Kidney glomerular epithelial cell (primary cell): ENCODE data around the gene LAMA3.

Experiments
- DNase-seq: peaks from one replicate; lab custom pipeline; 2025; lab: John Stamatoyannopoulos, UW

The LAMA3 gene

DNA sequence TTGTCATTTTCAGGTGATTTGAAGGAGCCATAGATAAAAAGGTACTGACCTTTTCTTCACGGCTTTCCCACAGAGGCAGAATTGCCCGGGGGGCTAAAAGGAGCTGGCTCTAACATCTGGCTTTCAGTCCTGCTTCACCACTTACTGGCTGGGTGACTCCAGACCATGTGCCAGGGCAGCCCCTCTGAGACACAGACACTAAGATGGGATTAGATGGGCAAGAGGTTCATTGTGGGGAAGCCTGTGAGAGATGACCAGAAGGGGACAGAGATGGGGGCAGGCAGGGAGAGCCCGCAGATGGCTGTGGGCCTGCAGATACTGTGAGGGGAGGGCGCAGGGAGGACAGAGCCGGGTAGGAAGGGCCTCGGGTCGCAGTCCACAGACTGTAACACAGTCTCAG is 250.6 kb downstream of the LAMA3 start:
- DNase-seq = no peak

DNA sequence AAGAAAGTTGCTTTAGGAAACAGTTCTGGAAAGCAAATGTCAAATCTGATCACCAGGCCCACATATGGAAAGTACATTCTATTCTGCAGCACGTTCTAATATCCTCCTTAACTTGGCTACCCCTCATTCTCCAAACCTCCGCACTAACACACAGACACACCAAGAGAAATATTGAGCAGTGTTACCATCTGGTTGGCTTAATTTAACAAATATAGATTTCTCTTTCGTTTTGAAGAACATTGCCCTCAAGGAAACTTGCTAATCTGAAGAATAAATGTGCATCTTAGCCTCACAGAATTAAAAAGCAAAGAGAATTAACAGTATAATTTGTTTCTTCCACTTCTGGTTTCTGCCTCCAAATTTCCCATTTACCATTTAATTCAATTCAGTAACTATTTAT is 252.5 kb downstream of the LAMA3 start:
- DNase-seq = no peak

DNA sequence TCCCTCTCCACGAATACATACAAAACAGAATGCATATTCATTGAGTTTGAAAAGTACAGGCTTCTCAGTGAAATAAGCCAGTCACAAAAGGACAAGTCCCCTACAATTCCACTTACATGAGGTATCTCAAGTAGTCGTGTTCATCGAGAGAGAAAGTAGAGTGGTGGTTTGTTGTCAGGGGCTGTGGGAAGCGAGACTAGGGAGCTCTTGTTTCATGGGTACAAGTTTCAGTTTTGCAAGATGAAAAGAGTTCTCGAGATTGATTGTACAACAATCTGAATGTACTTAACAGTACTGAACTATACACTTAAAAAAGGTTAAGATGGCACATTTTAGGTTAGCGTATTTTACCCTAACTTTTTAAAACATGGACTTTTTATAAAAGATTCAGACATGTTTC is 253.9 kb downstream of the LAMA3 start:
- no peak for DNase-seq

DNA sequence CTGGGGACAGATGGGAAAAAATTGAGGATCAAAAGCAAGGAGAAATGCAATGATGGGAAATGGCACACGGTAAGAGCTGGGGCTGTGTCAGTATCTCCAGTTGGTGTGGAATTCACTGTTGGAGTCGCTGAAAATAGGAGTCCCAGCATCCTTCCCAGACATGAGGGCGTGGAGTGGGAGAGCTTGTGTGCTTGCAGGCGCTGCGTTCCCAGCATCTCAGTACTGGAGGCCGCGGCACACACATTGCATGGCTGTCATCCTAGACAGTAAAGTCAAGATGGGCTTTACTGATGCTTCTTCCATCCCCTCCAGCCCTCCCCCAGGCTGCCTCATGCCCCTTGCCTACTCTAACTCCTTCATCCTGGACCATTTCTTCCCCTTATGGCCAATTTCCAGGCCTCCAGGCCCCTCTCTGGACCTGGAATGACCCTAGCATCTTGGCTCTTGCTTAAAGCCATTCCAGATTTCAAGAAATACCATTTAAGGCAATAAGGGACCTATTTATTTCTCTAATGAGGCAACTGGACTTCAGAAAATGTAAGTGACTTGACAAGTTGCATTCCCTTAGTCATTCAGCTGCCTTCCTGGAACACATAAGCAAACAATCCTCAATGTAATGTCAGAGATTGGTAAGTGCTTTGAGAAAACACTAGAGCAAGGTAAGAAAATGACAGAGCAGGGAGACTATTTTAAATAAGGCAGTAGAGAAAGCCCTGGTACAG is 254.8 kb downstream of the LAMA3 start:
- DNase-seq = no peak

DNA sequence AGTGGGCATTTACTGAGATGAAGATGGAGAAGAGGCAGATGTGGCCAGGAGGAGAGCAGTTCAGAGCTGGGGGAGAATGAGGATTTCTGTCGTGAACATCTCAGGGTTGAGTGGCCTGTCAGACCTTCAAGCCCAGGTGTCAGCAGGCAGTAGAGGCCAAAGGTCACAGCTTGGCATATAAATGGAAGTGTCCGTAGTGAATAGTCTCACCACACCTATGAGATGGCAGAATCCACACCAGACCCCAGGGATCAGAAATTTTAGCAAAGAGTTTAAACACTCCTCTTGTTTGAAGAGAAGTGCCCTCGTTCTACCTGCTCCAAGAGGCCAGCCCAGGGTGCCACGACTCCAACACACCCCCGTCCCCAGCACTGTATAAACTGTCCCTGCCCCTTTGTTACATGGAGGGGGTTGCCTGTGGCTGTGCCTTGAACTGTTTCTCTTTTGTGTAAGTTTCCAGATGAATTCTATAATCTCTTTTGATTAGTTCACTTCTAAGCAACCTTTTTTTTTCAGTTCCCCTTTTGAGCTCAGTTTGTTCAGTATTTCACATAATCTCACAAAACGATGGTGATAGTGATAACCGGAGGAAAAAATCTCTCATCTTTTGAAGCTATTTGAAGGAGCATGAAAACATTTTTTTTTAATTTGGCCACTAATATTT is 256.3 kb downstream of the LAMA3 start:
- DNase-seq = no peak

DNA sequence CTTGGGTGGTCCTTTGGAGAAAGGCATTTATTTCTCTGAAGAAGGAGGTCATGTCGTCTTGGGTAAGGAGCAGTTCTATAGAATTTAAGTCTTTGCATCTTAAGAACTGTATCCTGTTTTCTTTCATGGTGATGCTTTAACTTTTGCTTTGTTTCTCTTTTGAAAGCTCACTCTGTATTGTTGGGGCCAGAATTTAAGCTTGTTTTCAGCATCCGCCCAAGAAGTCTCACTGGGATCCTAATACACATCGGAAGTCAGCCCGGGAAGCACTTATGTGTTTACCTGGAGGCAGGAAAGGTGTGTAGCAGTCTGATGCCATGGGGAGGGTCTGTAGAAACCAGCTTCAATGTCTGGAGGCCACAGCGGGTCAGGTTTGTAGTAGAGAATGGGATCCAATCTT is 260.6 kb downstream of the LAMA3 start:
- DNase-seq = no peak

DNA sequence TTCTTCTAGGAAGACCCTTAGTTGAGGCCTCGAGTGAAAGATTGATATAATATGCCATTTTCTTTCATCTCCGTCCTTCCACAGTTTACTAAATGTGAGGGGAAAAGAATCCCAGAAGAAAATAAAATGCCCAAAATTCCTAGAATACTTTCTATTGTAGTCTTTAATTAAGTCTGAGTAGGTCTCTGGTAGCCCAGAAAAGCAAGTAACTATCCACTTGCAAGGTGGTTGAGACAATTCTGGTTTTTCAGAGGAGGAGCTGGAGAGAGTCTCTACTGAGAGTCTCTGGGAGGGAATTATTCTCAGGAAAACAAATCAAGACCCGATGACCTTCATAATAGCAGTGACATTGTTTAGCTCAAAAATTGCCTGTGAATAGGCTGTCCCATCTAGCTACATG is 261.4 kb downstream of the LAMA3 start:
- no peak for DNase-seq

DNA sequence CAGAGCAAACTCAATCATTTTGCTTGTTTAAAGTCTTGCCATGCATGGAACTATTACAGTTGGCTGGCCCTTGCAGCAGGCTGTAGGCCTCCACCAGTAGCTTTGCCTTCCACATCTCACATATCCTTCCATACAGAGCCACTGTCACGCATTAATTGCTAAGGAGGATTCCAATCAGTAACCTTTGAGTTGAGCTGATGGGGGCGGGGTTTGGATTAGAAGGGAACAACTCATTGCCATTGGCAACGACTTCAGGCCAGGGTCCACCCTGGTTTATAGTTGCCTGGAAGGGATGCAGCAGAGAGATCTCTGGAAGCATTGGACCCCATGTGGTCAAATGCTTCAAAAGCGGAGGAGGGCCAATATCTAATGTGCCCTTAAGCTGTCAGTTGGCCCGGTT is 262.0 kb downstream of the LAMA3 start:
- no peak for DNase-seq

DNA sequence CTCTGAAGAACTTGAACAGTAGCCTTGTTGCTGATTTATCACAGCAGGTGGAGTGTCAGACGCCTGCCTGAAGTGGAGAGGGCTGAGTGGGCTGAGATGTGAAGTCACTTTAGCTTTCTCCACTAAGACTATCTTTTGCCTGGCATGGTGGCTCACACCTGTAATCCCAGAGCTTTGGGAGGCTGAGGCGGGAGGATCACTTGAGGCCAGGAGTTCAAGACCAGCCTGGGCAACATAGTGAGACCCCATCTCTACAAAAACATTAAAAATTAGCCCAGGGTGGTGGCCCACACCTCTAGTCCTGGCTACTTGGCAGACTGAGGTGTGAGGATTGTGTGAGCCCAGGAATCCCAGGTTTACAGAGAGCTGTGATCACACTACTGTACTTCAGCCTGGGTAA is 264.7 kb downstream of the LAMA3 start:
- no peak for DNase-seq

DNA sequence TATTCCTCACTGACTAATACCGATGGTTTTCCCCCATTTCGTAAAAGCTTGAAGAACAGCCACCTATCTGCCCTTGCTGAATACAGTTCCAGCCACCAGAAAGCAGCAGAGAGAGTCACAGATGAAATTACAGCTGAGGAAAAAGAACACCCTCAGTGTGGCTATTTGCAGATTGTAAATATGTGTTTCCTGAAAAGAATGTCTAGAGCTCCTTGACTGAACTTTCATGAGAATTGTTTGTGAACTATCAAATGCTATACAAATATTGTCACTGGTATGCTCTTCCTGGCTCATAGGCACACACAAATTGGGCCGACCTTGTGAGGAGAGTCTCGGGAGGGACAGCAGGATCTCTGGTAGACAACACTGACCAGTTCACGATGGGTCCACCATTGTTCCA is 267.2 kb downstream of the LAMA3 start:
- no peak for DNase-seq

DNA sequence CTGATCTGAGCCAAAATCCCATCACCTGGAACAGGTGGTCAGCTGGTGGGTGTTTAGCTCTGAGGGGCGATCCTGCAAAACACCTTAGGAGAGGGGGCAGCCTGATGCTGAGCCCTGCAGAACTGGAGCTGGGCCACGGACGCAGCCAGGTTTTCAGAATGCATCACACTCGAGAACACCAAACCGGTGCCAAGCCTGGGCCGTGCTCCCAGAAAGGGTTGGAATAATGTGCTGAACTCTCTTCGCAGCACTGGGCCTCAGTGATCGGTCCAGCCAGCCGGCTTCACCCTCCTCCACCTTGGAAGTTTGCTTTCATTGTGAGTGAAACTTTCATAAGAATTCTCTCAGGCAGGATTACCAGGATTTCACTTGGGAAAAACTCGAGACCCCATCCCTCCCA is 268.8 kb downstream of the LAMA3 start:
- DNase-seq = no peak

DNA sequence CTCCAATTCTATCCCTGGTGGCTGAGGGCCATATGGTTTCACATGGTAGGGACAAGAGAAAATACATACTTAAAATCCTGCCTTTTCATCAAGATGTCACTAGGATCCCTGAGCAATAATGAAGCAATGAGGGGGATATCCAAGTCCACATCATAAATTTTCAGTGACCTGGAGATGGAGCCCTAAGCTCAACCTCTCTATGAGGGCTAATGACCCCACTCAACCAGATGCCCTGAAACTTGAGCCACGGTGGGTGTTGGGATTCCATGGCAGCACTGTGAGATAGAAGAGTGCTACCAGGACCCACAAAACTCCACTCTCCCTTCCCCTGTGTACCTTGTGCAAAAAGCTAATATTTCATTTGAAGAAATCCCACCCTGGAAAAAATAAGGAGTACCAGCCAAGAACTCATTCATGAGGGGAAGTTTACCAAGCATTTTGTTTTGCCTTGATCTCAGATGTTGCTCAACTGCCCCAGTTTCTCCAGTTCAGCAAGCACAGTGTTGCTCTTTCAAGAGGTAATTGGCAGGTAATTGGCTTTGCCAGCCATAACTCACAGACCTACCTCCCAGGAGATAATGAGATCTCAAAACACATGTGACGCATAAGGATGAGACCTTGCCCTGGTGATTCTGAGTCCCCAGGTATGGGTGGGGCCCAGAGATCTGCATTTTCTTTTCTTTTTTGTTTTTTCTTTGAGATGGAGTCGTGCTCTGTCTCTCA is 274.4 kb downstream of the LAMA3 start:
- DNase-seq = peak; percentile 26

DNA sequence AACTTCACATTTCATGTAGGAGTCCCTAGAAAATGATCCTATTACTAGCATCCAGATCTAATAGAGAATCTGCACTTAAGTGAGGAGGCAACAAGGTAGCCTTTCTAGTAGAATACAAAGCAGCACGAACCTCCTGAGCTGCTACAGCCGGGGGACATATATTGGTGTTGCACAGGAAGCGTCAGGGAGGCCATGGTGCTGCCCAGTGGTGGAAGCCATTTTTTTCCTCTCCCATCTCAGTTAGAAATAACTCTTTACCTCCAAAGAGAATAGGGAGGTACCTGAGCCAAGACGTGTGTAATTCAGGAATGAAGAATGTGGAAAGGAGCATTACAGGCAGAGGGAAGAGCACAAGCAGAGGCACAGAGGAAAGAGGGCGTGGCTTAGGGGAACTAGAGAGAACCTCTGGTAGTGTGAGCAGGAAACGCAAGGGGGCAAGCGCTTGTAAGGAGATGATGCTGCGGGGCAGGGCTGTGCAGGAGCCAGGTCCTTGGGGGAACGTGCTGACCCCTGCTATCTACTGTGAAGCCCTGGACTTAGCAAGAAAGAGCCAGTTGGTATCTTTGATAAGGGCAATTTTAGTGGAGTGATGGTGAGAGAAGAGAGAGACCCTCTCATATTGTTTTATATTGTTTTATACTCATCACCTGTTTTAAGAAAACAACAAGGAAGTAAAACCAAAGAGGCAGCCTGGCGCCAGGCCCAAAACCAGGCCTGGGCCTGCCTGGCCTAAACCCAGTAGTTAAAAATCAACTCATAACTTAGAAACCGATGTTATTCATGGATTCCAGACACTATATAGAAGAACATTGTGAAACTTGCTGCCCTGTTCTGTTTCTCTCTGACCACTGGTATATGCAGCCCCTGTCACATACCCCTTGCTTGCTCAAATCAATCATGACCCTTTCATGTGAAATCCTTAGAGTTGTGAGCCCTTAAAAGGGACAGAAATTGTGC is 275.3 kb downstream of the LAMA3 start:
- DNase-seq = no peak

DNA sequence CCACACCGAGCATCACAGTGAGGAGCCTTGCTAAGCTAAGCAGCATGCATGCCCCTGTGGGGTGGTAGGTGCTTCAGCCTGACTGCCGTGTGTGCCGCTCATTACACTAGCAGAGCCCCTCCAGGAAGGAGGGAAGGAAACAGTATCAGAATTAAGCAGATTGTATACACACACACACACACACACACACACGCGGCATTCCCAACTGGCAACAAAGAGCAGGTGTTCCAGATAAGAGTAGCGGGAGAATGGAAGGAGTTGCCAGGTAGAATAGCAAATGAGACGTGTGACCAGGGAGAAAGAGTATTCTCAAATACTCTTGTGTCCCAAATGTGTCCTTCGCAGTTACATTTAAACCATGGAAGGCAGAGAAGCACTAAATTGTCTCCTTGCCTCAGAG is 277.7 kb downstream of the LAMA3 start:
- DNase-seq = no peak

DNA sequence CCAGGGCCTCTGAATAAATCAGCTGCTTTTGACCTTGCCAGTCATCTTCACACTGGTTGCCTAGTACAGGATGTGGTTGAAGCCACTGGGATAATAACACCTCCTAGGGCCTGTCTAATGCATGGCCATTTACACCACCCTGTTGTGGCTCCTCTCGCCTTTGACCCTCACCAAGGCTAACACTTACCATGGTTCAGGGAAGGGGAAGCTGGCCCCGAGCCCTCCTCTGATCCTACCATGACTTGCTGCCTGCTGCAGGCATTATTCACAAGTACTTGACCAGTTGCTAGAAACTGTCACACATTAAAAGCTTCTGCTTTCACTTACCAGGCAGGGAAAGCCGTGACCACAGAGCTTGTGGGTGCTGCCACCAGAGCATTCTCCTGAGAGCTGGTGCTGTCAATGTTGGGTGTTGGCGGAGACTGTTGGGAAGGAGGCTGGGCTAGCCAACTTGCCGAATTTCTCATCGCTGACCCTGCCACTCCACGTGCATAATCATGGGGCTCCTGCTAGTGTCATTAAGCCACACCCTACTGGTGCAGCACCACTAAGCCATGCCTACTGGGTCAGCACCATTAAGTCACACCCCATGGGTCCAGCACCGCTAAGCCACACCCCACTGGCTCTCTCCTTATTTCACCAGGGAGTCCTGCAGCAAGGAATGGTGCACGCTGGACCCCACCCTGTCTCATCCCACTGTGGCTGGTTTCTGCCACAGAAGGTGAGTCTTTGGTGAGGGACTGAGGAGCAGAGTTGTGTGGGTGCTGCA is 278.3 kb downstream of the LAMA3 start:
- DNase-seq = no peak

DNA sequence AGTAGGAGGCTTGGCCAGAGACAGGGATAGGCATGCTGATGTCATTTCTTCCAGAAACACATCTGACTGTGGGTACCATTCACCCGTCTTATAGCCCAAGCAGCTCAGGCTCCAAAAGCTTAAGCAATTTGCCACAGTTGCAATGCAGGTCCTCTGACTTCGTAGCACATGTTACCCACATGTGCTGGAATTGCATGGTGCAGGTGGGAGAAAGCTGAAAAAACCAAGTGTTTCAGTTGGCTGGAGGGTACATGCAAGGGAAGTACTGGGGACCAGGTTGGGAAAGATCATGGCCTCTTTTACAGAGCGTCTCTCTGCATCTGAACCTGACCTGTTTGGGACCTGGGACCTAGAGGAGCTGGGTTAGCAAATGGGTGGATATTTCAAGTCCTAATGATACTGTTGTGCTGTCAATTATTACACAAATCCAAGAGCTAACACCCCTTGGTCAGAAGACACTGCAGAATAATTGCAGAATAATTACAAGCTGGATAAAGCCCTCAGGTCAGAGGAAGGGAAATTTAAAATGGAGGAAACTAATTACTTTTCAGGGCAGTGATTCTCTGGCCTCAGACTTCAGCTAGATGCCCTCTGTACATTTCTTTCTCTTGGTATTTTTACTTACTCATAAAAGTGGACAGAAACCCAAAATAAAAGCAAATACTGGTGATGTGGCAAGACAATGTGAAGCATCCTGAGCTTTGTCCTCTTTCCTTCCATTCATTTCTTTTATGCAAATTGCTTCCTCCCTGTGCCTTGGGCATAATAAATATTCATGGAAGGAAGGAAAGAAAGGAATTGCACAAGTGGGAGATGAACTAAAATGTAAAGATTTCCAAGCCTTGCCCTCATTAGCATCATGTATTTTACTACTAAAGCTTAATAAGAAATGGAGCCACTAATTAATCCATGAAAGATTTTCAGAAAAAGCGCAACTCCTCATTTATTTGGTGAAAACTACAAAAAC is 279.7 kb downstream of the LAMA3 start:
- no peak for DNase-seq

DNA sequence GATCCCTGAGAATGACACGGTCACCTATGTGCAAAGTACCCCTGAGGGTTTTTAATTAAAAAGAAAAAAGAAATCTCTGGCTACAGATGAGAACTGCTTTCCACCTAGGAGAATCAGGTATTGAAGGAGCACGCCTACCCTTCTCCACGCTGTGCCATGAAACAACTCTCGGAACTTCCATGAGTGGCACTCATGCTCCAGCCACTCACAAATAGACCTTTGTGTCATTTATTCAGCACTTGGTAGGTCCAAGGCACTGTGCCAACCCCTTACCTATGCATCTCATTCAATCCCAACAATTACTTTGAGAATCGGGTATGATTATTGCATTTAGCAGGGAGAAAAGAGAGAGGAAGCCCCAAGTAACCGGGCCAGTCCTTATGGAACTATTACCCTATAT is 280.4 kb downstream of the LAMA3 start:
- no peak for DNase-seq

DNA sequence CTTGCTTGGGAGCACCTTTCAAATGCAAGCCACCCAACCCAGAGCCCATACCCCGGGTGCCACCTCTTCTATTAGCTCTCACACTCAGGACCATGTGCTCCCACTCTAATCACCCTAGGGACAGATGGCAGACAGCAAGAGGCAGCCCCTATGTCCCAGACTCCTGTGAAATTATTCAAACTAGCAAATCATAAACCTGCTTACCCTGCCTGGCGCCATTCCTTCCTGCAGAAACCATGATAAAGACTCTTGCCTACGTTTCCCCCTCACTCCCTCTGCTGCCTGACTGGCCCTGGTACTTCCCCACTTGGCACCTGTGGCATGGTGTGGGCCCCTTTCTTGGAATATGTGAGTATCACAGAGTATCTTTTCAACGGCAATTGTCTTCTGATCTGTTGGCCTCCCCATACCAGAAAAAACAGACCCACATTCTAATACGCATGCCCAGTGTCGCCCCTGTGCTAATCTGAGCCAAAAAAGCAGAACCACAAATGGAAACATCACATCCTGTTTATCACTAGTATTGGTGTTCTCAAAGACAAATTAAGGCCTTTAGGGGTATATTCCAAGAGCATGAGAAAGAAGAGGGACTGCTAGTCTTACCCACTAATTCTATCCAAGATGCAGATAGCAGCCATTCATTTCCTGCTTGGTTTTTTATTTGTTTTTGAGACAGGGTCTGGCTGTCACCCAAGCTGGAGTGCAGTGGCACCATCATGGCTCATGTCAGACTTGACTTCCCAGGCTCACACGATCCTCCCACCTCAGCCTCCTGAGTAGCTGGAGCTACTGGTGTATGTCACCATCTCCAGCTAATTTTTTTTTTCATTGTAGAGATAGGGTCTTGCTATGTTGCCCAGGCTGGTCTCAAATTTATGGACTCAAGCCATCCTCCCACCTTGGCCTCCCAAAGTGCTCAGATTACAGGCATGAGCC is 281.2 kb downstream of the LAMA3 start:
- no peak for DNase-seq

DNA sequence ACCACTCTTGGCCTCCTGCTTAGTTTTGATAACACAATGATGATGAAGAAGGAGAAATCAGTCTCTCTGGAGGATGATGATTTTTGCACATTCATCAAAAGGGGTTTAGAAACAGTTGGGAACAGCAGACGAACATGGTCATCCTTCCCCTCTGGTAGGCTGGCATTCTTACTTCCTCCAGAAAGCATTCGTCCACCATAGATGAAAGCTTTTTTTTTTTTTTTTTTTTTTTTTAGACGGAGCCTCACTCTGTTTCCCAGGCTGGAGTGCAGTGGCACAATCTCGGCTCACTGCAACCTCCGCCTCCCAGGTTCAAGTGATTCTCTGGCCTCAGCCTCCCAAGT is 281.8 kb downstream of the LAMA3 start:
- DNase-seq = no peak
